Pulmonary artery endothelial cell (primary cell): ENCODE data around the gene MTIF2. TPM values are rescaled to one million over a fixed set of nuclear protein-coding genes. Genes with fewer than 3 reads are reported as not detected.
"Not testable (repeated sequence)": the region's sequence is repeated elsewhere in the genome, so short reads cannot be mapped to it uniquely, and the experiment has no call there.

Experiments used
- DNase-seq: peaks from one replicate; pipeline ENCODE4 v3.0.0-alpha.2; 2011; ENCODE audit warnings: low read depth, low spot score
- total RNA-seq: library from RNA; depleted of rRNA; stranded (reverse); fragments of >200 nt; gene quantifications from 2 replicates; pipeline ENCODE4 v1.2.3, GENCODE V29; 2014

The MTIF2 gene, protein sequence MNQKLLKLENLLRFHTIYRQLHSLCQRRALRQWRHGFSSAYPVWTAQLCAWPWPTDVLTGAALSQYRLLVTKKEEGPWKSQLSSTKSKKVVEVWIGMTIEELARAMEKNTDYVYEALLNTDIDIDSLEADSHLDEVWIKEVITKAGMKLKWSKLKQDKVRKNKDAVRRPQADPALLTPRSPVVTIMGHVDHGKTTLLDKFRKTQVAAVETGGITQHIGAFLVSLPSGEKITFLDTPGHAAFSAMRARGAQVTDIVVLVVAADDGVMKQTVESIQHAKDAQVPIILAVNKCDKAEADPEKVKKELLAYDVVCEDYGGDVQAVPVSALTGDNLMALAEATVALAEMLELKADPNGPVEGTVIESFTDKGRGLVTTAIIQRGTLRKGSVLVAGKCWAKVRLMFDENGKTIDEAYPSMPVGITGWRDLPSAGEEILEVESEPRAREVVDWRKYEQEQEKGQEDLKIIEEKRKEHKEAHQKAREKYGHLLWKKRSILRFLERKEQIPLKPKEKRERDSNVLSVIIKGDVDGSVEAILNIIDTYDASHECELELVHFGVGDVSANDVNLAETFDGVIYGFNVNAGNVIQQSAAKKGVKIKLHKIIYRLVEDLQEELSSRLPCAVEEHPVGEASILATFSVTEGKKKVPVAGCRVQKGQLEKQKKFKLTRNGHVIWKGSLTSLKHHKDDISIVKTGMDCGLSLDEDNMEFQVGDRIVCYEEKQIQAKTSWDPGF
- total RNA-seq = 36.0 and 39.7 TPM in 2 replicates

- DNase-seq = peak; percentile 60
Observed at GRCh38 chr2:55268907-55269644, at the start of gene MTIF2. Gene MTIF2, minus strand, starts transcription at chr2:55269231. Its CDS starts 5,373 bp downstream, at chr2:55263858.

DNA sequence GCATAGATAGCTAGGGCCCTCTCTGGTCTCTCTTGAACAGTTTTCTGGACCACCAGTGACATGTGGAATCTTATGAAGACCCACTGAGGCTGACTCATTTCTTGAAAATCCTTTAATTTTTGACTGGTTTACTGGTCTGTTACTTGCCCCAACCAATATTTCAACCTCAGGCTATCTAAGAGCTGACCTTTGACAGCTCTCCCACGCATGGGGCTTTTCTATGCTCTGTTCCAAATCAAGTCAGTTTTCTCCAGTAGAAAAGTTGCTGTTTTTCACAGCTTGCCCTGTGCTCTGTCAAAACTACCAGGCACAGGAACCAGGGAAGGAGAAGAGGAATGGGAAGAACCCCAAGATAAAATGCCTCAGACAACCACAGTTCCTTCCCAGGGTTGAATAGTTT is 46.0 kb upstream of the MTIF2 start:
- DNase-seq = no peak

- DNase-seq = no peak
Observed at GRCh38 chr2:55311444-55311870, 42.4 kb upstream of the MTIF2 start.

- DNase-seq = peak; percentile 70
Observed at GRCh38 chr2:55309446-55309845, 40.4 kb upstream of the MTIF2 start.

- DNase-seq = no peak
Observed at GRCh38 chr2:55302241-55302640, 33.2 kb upstream of the MTIF2 start.

DNA sequence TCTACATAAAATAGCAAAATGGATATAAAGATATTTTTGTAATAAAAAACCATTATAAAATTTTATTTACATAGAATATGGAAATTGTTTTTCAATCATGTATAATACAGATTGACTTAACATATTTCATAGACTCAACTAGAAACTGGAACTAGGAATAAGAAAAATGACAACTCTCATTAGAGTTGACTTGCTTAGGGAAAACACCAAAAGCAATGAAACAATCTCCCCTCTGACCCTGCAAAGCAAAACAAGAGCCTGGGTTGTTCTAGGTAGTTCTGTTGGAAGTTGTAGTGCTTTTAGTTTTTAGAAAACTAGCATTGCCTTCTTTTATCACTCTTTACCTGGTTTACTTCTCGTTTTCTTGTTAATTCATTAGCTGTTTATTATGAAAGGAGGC is 32.2 kb upstream of the MTIF2 start:
- DNase-seq = no peak

- DNase-seq = no peak
Observed at GRCh38 chr2:55296393-55296792, 27.4 kb upstream of the MTIF2 start.

GRCh38 chr2:55283083-55283482 is 14.1 kb upstream of the MTIF2 start:
- DNase-seq = no peak

DNA sequence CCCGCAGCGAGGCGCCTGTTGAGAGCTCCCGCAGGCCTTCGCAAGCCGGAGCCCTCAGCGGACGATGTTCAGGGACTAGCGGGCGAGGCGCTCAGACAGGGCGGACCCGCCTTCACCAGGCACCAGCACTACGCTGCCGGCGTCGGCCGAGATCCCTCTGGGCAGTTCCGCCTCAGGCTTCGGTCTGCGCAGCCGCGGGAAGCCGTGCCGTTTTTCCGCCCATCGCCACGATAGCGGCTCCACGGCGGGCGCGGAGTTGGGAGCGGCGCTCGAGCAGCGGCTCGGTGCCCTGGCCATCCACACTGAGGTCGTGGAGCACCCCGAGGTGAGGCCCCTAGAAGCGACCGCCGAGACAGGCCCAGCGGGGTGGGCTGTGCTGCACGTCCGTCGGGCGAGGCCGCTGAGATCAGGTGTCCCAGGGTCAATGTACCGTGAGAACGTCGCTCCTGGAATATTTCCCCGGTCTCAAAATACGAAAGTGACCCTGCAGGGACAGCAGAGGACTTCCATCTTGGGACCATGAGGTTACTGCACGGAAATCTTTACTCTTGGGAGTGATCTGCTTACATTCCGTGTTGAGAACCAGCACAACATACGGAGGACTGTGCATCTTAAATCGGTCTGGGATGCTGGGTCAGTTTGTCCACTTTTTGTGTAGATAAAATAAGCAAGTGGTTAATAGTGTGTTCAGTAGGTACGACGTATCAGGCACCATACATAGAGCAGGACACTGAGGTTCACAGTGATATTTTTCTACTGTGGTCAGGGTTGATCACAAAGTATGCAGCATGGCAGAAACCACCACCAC is 13.3 kb upstream of the MTIF2 start:
- DNase-seq = peak; percentile 62

DNA sequence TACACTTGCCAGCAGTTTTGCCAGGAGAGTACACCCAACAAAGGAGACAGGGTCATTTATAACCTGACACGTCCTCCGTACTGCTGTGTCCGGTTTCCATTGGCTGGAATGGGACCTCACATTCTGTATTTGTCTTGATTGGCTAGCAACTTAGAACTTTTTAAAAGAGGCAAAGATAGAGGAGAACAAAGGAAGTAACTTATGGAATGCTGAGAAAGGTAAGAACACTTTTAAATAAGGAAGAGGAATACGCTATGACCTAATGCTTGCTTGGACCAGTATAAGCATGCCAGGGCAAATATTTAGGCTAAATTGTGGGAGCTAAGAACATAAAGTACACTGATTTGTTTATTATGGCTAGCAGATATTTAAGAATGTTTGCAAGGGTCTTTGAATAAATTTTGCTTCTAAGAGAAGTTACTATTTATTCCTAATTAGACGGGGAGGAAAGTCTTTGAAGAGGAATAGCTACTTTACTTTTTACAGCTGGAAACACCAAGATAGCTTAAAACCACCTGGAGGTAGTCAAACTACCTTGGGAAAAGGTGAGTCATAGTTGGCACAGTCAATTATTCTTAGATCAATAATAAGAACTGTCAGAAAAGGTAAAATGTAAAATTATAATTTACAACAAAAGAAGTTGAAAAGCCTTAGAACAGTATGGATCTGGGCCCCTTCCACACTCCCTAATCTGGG is 12.0 kb upstream of the MTIF2 start:
- not testable (repeated sequence) for DNase-seq

- not testable (repeated sequence) for DNase-seq
Observed at GRCh38 chr2:55279859-55280424, 10.9 kb upstream of the MTIF2 start.

DNA sequence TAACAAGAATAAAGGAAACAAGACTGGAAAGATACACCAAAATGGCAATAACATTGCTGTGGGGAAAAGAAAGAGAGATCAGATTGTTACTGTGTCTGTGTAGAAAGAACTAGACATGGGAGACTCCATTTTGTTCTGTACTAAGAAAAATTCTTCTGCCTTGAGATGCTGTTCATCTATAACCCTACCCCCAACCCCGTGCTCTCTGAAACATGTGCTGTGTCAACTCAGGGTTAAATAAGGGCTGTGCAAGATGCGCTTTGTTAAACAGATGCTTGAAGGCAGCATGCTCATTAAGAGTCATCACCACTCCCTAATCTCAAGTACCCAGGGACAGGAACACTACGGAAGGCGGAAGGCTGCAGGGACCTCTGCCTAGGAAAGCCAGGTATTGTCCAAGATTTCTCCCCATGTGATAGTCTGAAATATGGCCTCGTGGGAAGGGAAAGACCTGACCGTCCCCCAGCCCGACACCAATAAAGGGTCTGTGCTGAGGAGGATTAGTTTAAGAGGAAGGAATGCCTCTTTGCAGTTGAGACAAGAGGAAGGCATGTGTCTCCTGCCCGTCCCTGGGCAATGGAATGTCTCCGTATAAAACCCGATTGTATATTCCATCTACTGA is 10.3 kb upstream of the MTIF2 start:
- DNase-seq = not testable (repeated sequence)

DNA sequence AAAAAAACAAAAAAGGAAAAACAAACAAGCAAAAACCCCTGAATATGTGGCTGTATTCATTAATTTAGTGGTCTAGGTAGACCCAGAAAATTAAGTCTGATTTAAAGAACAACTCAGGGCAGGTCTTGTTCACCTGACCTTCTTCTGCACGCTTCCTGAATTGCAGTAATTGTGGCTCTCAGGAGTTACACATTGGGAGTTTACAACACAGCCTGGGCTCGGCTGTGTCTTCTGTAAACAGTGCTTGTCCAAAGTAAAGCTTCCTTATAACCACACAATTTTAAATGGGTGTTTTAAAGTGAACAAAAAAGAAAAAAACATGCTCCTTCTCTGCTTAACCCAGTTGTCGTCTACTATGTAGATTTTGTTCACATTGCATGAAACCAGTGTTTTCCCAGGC is 8.3 kb upstream of the MTIF2 start:
- DNase-seq = no peak

DNA sequence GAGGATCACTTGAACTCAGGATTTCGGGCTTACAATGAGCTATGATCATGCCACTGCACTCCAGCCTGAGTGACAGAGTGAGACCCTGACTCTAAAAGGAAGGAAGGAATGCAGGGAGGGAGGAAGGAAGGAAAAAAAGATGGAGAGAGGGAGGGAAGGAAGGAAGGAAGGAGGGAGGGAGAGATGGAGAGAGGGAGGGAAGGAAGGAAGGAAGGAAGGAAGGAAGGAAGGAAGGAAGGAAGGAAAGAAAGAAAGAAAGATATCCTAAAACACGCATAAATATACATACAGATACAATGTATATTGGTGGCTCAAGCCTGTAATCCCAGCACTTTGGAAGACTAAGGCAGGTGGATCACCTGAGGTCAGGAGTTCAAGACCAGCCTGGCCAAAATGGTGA is 5.3 kb upstream of the MTIF2 start:
- not testable (repeated sequence) for DNase-seq

- no peak for DNase-seq
Observed at GRCh38 chr2:55269645-55269990, 587 bp upstream of the MTIF2 start.

DNA sequence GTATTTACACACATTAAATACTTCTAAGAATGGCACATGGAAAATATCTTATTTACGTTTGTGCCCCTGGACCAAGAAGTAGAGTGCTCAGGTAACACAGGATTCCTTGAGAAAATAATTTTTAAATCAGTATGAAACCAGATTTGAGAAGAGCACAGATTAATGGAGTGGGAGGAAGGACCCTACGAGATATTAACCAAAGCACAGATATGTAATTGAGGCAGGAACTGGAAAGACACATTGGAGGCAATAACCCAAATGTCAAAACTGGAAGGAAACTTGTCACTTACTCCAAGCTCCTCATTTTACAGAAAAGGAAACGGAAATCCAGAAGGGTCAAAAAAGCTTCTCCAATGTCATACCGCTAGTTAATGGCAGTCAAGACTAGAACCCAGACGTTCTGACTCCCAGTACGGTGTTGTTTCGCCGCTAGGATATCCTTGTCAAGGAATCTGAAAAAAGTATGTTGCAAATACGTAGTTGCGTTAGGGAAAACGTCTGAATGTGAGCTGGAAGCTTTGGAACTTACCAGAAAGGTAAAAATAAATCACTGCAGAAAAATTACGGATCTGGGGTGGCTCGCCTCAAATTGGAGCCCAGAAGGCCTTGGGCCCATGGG is 634 bp downstream of the MTIF2 start:
- no peak for DNase-seq

- not testable (repeated sequence) for DNase-seq
Observed at GRCh38 chr2:55259586-55259985, 9.4 kb downstream of the MTIF2 start.

- DNase-seq = no peak
Observed at GRCh38 chr2:55252832-55253231, 16.2 kb downstream of the MTIF2 start.

- DNase-seq = no peak
Observed at GRCh38 chr2:55247025-55247424, 22.0 kb downstream of the MTIF2 start.
